H1 (cell line): ENCODE results near the gene PLCB4. TPM values are rescaled to one million over a fixed set of nuclear protein-coding genes. Genes with fewer than 3 reads are reported as not detected.

Source experiments
- CTCF ChIA-PET: fragments of 300-600 bp; sonication (Branson Sonifier 250); formaldehyde crosslinking; loops from one replicate; lab custom pipeline; 2021; ENCODE audit not compliant: partially characterized antibody; lab: Charles Lee
- POLR2A ChIA-PET: fragments of 300-600 bp; sonication (Branson Sonifier 250); formaldehyde crosslinking; loops from one replicate; lab custom pipeline; 2021; ENCODE audit warnings: inconsistent platforms; ENCODE audit not compliant: partially characterized antibody; lab: Charles Lee
- DNase-seq, 2 experiments: peaks; one replicate each; pipeline versions ENCODE4 v3.0.0 to v3.0.0-alpha.2; 2010 to 2022; ENCODE audit warnings: low spot score in 2 of 2, low read depth in 1 of 2, mixed read lengths in 1 of 2
- FAIRE-seq: peaks from 2 replicates; lab custom pipeline; 2011; peaks lifted over from hg19 to GRCh38; lab: Jason Lieb, UNC
- H2AFZ ChIP-seq: 2 replicates; pipeline ENCODE4 v1.8.1; 2012; ENCODE audit warnings: low read length, inconsistent platforms
- H2AK5ac ChIP-seq: 2 replicates; pipeline ENCODE4 v1.6.1; 2013; ENCODE audit warnings: low read depth, low read length
- H2BK120ac ChIP-seq: replicated peaks from 2 replicates; pipeline ENCODE3; 2013; ENCODE audit warnings: low read depth, low read length, inconsistent platforms
- H2BK12ac ChIP-seq: 2 replicates; pipeline ENCODE4 v1.6.1; 2013; ENCODE audit warnings: low read depth, low read length
- H2BK15ac ChIP-seq: 2 replicates; pipeline ENCODE4 v1.6.1; 2013; ENCODE audit warnings: low read length
- H2BK20ac ChIP-seq: 2 replicates; pipeline ENCODE4 v1.6.1; 2013; ENCODE audit warnings: low read length
- H2BK5ac ChIP-seq: 2 replicates; pipeline ENCODE4 v1.6.1; 2013; ENCODE audit warnings: low read depth, low read length
- H3K14ac ChIP-seq: 2 replicates; pipeline ENCODE4 v1.6.1; 2013; ENCODE audit warnings: inconsistent platforms; ENCODE audit not compliant: insufficient read length
- H3K18ac ChIP-seq: 2 replicates; pipeline ENCODE4 v1.6.1; 2013; ENCODE audit warnings: low read length; ENCODE audit errors: extremely low read depth
- H3K23ac ChIP-seq: 2 replicates; pipeline ENCODE4 v1.6.1; 2013; ENCODE audit warnings: inconsistent platforms; ENCODE audit not compliant: insufficient read length
- H3K23me2 ChIP-seq: 2 replicates; pipeline ENCODE4 v1.6.1; 2013; ENCODE audit warnings: low read depth, low read length
- H3K27ac ChIP-seq: 2 replicates; pipeline ENCODE4 v1.6.1; 2011; ENCODE audit warnings: low read depth, low read length, inconsistent platforms
- H3K27me3 ChIP-seq, 4 experiments: replicated peaks in 1 of 4; 1 replicate in 1 of 4; 2 replicates in 3 of 4; pipeline versions ENCODE4 v1.6.1 to v1.8.1; 2011 to 2013; ENCODE audit warnings: low read length in 3 of 4, mild to moderate bottlenecking in 3 of 4, inconsistent platforms in 2 of 4, mixed read lengths in 2 of 4, moderate library complexity in 1 of 4; ENCODE audit not compliant: control insufficient read depth in 3 of 4, insufficient read depth in 3 of 4; ENCODE audit errors: extremely low read depth in 1 of 4
- H3K36me3 ChIP-seq, 4 experiments: 2 replicates each; pipeline versions ENCODE4 v1.6.1 to v1.8.1; 2011 to 2013; ENCODE audit warnings: mild to moderate bottlenecking in 4 of 4, low read length in 3 of 4, moderate library complexity in 2 of 4, control low read depth in 1 of 4, inconsistent platforms in 1 of 4; ENCODE audit not compliant: insufficient read depth in 4 of 4, control insufficient read depth in 2 of 4
- H3K4ac ChIP-seq: replicated peaks from 2 replicates; pipeline ENCODE3; 2013; ENCODE audit warnings: low read length, low read depth, mixed read lengths, inconsistent platforms; ENCODE audit not compliant: insufficient read length
- H3K4me1 ChIP-seq, 4 experiments: replicated peaks in 1 of 4; 1 replicate in 1 of 4; 2 replicates in 3 of 4; pipeline versions ENCODE4 v1.6.1 to v1.8.1; 2011 to 2013; ENCODE audit warnings: low read length in 3 of 4, inconsistent platforms in 2 of 4, mixed read lengths in 1 of 4; ENCODE audit not compliant: insufficient read depth in 4 of 4, control insufficient read depth in 3 of 4
- H3K4me2 ChIP-seq, 2 experiments: 2 replicates each; pipeline versions ENCODE4 v1.6.1 to v1.8.1; 2011 to 2013; ENCODE audit warnings: low read depth in 2 of 2, low read length in 2 of 2, control low read depth in 1 of 2, inconsistent platforms in 1 of 2, mild to moderate bottlenecking in 1 of 2; ENCODE audit not compliant: insufficient read depth in 1 of 2
- H3K4me3 ChIP-seq, 4 experiments: fragments of 200-600, 300-600 bp in 1 of 4; sonication (generic), shearing (Covaris generic), sonication (Bioruptor Twin) in 1 of 4; 2 replicates each; pipeline versions ENCODE4 v1.5.1 to v1.8.1; 2011 to 2016; ENCODE audit warnings: low read length in 4 of 4, low read depth in 3 of 4, control low read depth in 2 of 4, inconsistent platforms in 2 of 4, mild to moderate bottlenecking in 2 of 4, mixed read lengths in 1 of 4, moderate library complexity in 1 of 4; ENCODE audit not compliant: insufficient read depth in 2 of 4; ENCODE audit errors: extremely low read depth in 1 of 4
- H3K56ac ChIP-seq: replicated peaks from 2 replicates; pipeline ENCODE3; 2013; ENCODE audit warnings: low read depth, mild to moderate bottlenecking, mixed read lengths, low read length, inconsistent platforms; ENCODE audit not compliant: insufficient read length
- H3K79me1 ChIP-seq: 2 replicates; pipeline ENCODE4 v1.6.1; 2013; ENCODE audit warnings: low read depth, low read length, control low read depth
- H3K79me2 ChIP-seq, 2 experiments: 2 replicates each; pipeline versions ENCODE4 v1.6.1 to v1.8.1; 2012 to 2013; ENCODE audit warnings: low read length in 2 of 2, mild to moderate bottlenecking in 2 of 2, inconsistent platforms in 1 of 2; ENCODE audit not compliant: insufficient read depth in 2 of 2, control insufficient read depth in 1 of 2
- H3K9ac ChIP-seq, 4 experiments: replicated peaks in 1 of 4; 1 replicate in 1 of 4; 2 replicates in 3 of 4; pipeline versions ENCODE4 v1.6.1 to v1.8.1; 2011 to 2013; ENCODE audit warnings: low read depth in 3 of 4, low read length in 3 of 4, control low read depth in 2 of 4, mild to moderate bottlenecking in 2 of 4, moderate library complexity in 2 of 4, inconsistent platforms in 1 of 4; ENCODE audit errors: extremely low read depth in 1 of 4
- H3K9me3 ChIP-seq, 2 experiments: 2 replicates each; pipeline versions ENCODE4 v1.6.1 to v1.8.1; 2012 to 2013; ENCODE audit warnings: mild to moderate bottlenecking in 2 of 2, moderate library complexity in 2 of 2, control low read depth in 1 of 2, inconsistent platforms in 1 of 2, low read depth in 1 of 2, low read length in 1 of 2, mixed read lengths in 1 of 2; ENCODE audit not compliant: insufficient read depth in 2 of 2
- H4K20me1 ChIP-seq, 2 experiments: replicated peaks in 1 of 2; 2 replicates each; pipeline versions ENCODE3 to v1.8.1; 2011 to 2013; ENCODE audit warnings: inconsistent platforms in 2 of 2, low read length in 2 of 2, mild to moderate bottlenecking in 1 of 2; ENCODE audit not compliant: insufficient read depth in 2 of 2, control insufficient read depth in 1 of 2
- H4K5ac ChIP-seq: 2 replicates; pipeline ENCODE4 v1.6.1; 2013; ENCODE audit warnings: low read length, low read depth, mixed read lengths, inconsistent platforms; ENCODE audit not compliant: insufficient read length
- H4K8ac ChIP-seq: 2 replicates; pipeline ENCODE4 v1.8.0; 2013; ENCODE audit warnings: mild to moderate bottlenecking, moderate library complexity, low read length, inconsistent platforms; ENCODE audit not compliant: insufficient read depth; ENCODE audit errors: extremely low read depth
- H4K91ac ChIP-seq: replicated peaks from 2 replicates; pipeline ENCODE3; 2013; ENCODE audit warnings: low read length, mixed read lengths, inconsistent platforms; ENCODE audit not compliant: insufficient read length
- ASH2L ChIP-seq: fragments of 200-600, 300-600 bp; sonication (generic); IDR thresholded peaks from one replicate; pipeline ENCODE4 v1.7.1; 2017; ENCODE audit warnings: low read length
- EGR1 ChIP-seq: IDR thresholded peaks from 2 replicates; pipeline ENCODE4 v1.6.1; 2011; ENCODE audit warnings: low read depth, low read length, borderline replicate concordance
- EP300 ChIP-seq, 2 experiments: IDR thresholded peaks; 1 replicate in 1 of 2; 2 replicates in 1 of 2; pipeline ENCODE4 v1.6.1; 2011 to 2012; ENCODE audit warnings: low read depth in 2 of 2, low read length in 2 of 2, mild to moderate bottlenecking in 2 of 2, borderline replicate concordance in 1 of 2, inconsistent platforms in 1 of 2, moderate library complexity in 1 of 2
- GABPA ChIP-seq: IDR thresholded peaks from 2 replicates; pipeline ENCODE4 v1.6.1; 2011; ENCODE audit warnings: mild to moderate bottlenecking, low read length, moderate library complexity, borderline replicate concordance; ENCODE audit not compliant: insufficient read depth
- HDAC2 ChIP-seq, 2 experiments: fragments of 300-600 bp in 1 of 2; sonication (generic) in 1 of 2; IDR thresholded peaks; 2 replicates each; pipeline ENCODE4 v1.6.1; 2011 to 2012; ENCODE audit warnings: low read depth in 2 of 2, low read length in 2 of 2, mild to moderate bottlenecking in 2 of 2, moderate library complexity in 2 of 2, borderline replicate concordance in 1 of 2, inconsistent platforms in 1 of 2
- MAFK ChIP-seq: IDR thresholded peaks from 2 replicates; pipeline ENCODE4 v1.6.1; 2012; ENCODE audit warnings: low read depth, mild to moderate bottlenecking, improper control_type of control experiment, low read length
- RNF2 ChIP-seq: fragments of 200-900, 300-1000 bp; sonication (generic); IDR thresholded peaks from 2 replicates; pipeline ENCODE4 v1.7.1; 2016; ENCODE audit warnings: borderline replicate concordance, low read depth, mild to moderate bottlenecking, antibody characterized with exemption, low read length; ENCODE audit not compliant: poor library complexity, severe bottlenecking; ENCODE audit errors: missing control alignments
- WGBS, 2 experiments: shearing (Covaris generic) in 1 of 2; methylation state at CpG; one replicate each; pipeline versions ENCODE4 v1.1.6 to v1.1.7; 2013 to 2015; ENCODE audit warnings: low lambda C conversion rate in 2 of 2, mixed read lengths in 2 of 2, inconsistent platforms in 1 of 2, low coverage in 1 of 2, missing lambda C conversion rate in 1 of 2; ENCODE audit not compliant: insufficient replicate concordance in 2 of 2, insufficient coverage in 1 of 2, insufficient read length in 1 of 2; ENCODE audit errors: extremely low coverage in 1 of 2, missing lambda C conversion rate in 1 of 2; 5-methylcytosine and 5-hydroxymethylcytosine counted together
- polyA plus RNA-seq, 7 experiments: library from polyadenylated mRNA; depleted of rRNA in 3 of 7; stranded (reverse) in 5 of 7; unstranded in 2 of 7; fragments of >200 nt in 5 of 7; fragments of 200-250 nt in 2 of 7; gene quantifications; 1 replicate in 5 of 7; 2 replicates in 1 of 7; 4 replicates in 1 of 7; pipeline versions ENCODE4 v1.2.1 to v1.2.3, GENCODE V29; 2011 to 2013; ENCODE audit warnings: missing spikeins in 2 of 7, mixed read lengths in 2 of 7
- total RNA-seq: library from RNA; stranded (reverse); fragmentation: NEBNext Ultra II Directional; extraction: Animal tissue kit (Norgen Biotek cat#: 25700); gene quantifications from 2 replicates; pipeline ENCODE4 v1.2.1, GENCODE V29; 2021
- TF ChIP-seq, protein P1 (sequence below): IDR thresholded peaks from 2 replicates; pipeline ENCODE4 v1.6.1; 2012; ENCODE audit warnings: inconsistent platforms

PLCB4 gene
- total and polyA plus RNA-seq, 2 of the 8 experiments (the other 6 are each of a cell fraction or from before 2014, with no cell fraction given) = 3.2 to 14.1 TPM

DNA sequence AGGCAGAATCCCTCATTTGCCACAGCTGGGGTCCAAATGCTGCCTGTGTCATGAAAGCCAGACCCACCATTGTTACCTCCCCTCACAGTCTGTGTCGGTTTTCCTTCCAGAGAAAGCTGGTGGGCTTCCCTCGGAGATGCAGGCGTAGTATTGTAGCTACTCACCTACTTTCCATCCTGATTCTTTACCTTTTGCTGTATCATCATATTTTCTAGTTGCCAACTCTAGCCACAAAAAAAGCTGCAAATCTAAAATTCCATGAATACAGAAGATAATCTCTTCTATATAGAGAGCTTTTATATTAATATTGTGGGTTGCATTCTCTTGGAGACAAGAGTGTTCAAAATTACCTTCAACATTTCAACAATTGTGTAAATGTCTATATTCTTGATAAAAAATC lies 347.5 kb downstream of the PLCB4 start:
- Histone ChIP-seq H3K4ac (no peak overlapping the region), H3K79me2 (no peaks in the 10 kb centered on the region), H3K56ac (no peak overlapping the region), H2BK5ac (no peak overlapping the region), H4K20me1 (no peaks in the 10 kb centered on the region), H2BK15ac (no peak overlapping the region), H4K91ac (no peak overlapping the region), H3K36me3 (no peaks in the 10 kb centered on the region; a peak in 1 of 8 replicates), H3K9me3 (no peaks in the 10 kb centered on the region), H3K27ac (no peak overlapping the region), H3K79me1 (no peaks in the 10 kb centered on the region), H3K9ac (no peak overlapping the region), H2BK120ac (no peak overlapping the region), H3K27me3 (no peaks in the 10 kb centered on the region), H3K18ac (no peak overlapping the region), H3K4me3 (no peak overlapping the region), H3K14ac (no peak overlapping the region), H2AFZ (no peak overlapping the region), H3K4me2 (no peak overlapping the region), H2AK5ac (no peak overlapping the region), H3K4me1 (no peaks in the 10 kb centered on the region), H3K23me2 (no peaks in the 10 kb centered on the region), H2BK12ac (no peak overlapping the region), H3K23ac (no peak overlapping the region), H4K5ac (no peak overlapping the region), H4K8ac (no peak overlapping the region), H2BK20ac (no peak overlapping the region)
- WGBS, 2 experiments = 94% methylated on average over 3 of the region's 3 CpGs; no CpG with 5 or more reads in 1 of the 2 experiments
- CTCF ChIA-PET = interaction anchor here (1.1 to 1.7 kb wide), 5 partner anchors 9 to 197 kb away, joined by 3 to 9 read pairs (median 4); no protein-coding TSS in a partner anchor
- POLR2A ChIA-PET = no interaction called here
- FAIRE-seq (no peak), DNase-seq (no peak)
- TF ChIP-seq MAFK (peak; percentile 47; the same call in 1 of the 2 replicates), EP300 (IDR thresholded peaks at IDR 0.05; ENCODE audit: borderline replicate concordance in 1 of 2, low read depth in 2 of 2, low read length in 2 of 2) (no peak), RNF2 (no peak), HDAC2 (IDR thresholded peaks at IDR 0.05; ENCODE audit: borderline replicate concordance in 1 of 2, low read depth in 2 of 2, low read length in 2 of 2) (no peak), EGR1 (no peak), GABPA (no peak), ASH2L (no peak)
- TF ChIP-seq, protein P1, sequence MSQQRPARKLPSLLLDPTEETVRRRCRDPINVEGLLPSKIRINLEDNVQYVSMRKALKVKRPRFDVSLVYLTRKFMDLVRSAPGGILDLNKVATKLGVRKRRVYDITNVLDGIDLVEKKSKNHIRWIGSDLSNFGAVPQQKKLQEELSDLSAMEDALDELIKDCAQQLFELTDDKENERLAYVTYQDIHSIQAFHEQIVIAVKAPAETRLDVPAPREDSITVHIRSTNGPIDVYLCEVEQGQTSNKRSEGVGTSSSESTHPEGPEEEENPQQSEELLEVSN = no peak
